Right lobe of liver (tissue), 6 donors: ENCODE results near the gene BIN1. TPM values are rescaled to one million over a fixed set of nuclear protein-coding genes. Genes with fewer than 3 reads are reported as not detected.
"Not testable (repeated sequence)": the region's sequence is repeated elsewhere in the genome, so short reads cannot be mapped to it uniquely, and the experiment has no call there.

Experiments used
- ATAC-seq, 4 donors: fragments of 200-7000 bp; cut with Tn5 transposase; one replicate each; pipeline ENCODE4 v1.9.1; 2020; ENCODE audit warnings: mild to moderate bottlenecking in 4 of 4, moderate library complexity in 4 of 4
- DNase-seq, 3 donors: peaks; one replicate each; pipeline ENCODE4 v3.0.0-alpha.2; 2020
- H3K27ac ChIP-seq, 3 donors: fragments of 200-600 bp; one replicate each; pipeline ENCODE4 v1.8.0; 2022
- H3K27me3 ChIP-seq, 2 donors: fragments of 200-600 bp; one replicate each; pipeline ENCODE4 v1.8.0; 2022
- H3K36me3 ChIP-seq, 4 donors: fragments of 200-600 bp; sonication (generic) in 1 of 4; one replicate each; pipeline versions ENCODE4 v1.5.1 to v1.8.0; 2017 to 2022; ENCODE audit warnings: control low read depth in 1 of 4
- H3K4me1 ChIP-seq, 4 donors: fragments of 200-600 bp; sonication (generic) in 1 of 4; one replicate each; pipeline versions ENCODE4 v1.5.1 to v1.8.0; 2017 to 2022; ENCODE audit warnings: control low read depth in 1 of 4
- H3K4me3 ChIP-seq, 3 donors: fragments of 200-600 bp; one replicate each; pipeline ENCODE4 v1.8.0; 2022
- H3K9me3 ChIP-seq, 4 donors: fragments of 200-600 bp; sonication (generic) in 1 of 4; one replicate each; pipeline versions ENCODE4 v1.5.1 to v1.8.0; 2017 to 2022; ENCODE audit warnings: control low read depth in 1 of 4
- POLR2A ChIP-seq: fragments of 450-650 bp; IDR thresholded peaks from one replicate; pipeline ENCODE4 v1.6.1; 2017; ENCODE audit warnings: antibody characterized with exemption, mild to moderate bottlenecking
- WGBS: methylation state at CpG from one replicate; pipeline ENCODE4 v1.1.6; 2018; ENCODE audit warnings: low coverage, low lambda C conversion rate; ENCODE audit not compliant: insufficient coverage; ENCODE audit errors: missing lambda C conversion rate; 5-methylcytosine and 5-hydroxymethylcytosine counted together
- intact Hi-C, 2 donors: fragments of 100-400 bp; cut with DNase I; formaldehyde crosslinking; loops; one replicate each; pipeline versions ENCODE4 v1.11.2 to v1.14.1; 2022
- total RNA-seq, 6 experiments: library from RNA; depleted of rRNA in 2 of 6; stranded (reverse); fragments of >200 nt in 2 of 6; fragmentation: NEBNext Ultra II Directional in 3 of 6; extraction: Animal tissue kit (Norgen Biotek cat#: 25700) in 3 of 6; gene quantifications; one replicate each; pipeline versions ENCODE4 v1.1.0 to v1.2.4, GENCODE V29; 2016 to 2023
- TF ChIP-seq, protein P1 (sequence below), 4 donors: fragments of 200-600 bp in 3 of 4; fragments of 450-650 bp in 1 of 4; IDR thresholded peaks; one replicate each; pipeline versions ENCODE4 v1.5.1 to v1.8.0; 2016 to 2022; ENCODE audit warnings: antibody characterized with exemption in 4 of 4, mild to moderate bottlenecking in 2 of 4
- donor health status: DM: no; HTN: yes; CAD: no.
- donor health status: DM: no; HTN: no; CAD: no.
- donor health status: DM: no; HTN: no; CAD: no.
- donor health status: DM: no; HTN: yes; CAD: no.
- donor health status: DM: no; HTN: yes; CAD: no.

BIN1 gene
- total RNA-seq, 6 experiments from 2014 or later: 20.4 to 30.8 (median 26.3) TPM

DNA sequence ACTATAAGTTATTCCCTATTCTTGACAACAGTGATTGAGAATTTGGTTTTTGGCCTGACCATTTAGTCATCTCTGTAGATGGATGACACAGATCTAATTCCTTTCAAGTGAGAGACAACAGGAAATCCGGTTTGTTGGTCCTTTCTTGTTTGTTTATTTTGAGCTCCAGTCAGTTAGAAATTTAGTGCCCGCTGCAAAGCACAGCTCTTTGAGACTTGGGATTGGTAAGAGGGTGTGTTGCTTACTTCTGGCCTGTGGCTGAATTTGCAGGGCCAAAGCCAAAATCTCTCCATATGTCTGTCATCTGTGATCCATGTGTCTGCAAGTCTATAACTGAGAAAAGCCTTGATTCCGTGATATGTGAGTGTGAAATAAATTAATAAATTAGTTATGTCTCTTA is 74.3 kb downstream of the BIN1 start:
- ATAC-seq (no peak), DNase-seq (no peak)
- Histone ChIP-seq H3K27me3 (no peaks in the 10 kb centered on the region), H3K27ac (no peak overlapping the region), H3K9me3 (no peaks in the 10 kb centered on the region), H3K4me1 (peaks cover 0 to 14% (median 6%) of the 10 kb centered on the region in 4 donors), H3K36me3 (no peaks in the 10 kb centered on the region), H3K4me3 (no peak overlapping the region)
- TF ChIP-seq, protein P1, sequence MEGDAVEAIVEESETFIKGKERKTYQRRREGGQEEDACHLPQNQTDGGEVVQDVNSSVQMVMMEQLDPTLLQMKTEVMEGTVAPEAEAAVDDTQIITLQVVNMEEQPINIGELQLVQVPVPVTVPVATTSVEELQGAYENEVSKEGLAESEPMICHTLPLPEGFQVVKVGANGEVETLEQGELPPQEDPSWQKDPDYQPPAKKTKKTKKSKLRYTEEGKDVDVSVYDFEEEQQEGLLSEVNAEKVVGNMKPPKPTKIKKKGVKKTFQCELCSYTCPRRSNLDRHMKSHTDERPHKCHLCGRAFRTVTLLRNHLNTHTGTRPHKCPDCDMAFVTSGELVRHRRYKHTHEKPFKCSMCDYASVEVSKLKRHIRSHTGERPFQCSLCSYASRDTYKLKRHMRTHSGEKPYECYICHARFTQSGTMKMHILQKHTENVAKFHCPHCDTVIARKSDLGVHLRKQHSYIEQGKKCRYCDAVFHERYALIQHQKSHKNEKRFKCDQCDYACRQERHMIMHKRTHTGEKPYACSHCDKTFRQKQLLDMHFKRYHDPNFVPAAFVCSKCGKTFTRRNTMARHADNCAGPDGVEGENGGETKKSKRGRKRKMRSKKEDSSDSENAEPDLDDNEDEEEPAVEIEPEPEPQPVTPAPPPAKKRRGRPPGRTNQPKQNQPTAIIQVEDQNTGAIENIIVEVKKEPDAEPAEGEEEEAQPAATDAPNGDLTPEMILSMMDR (IDR thresholded peaks at IDR 0.05): no peak
- no peak for TF ChIP-seq POLR2A
- 63% methylated on average over 3 of the region's 3 CpGs for WGBS
- intact Hi-C loops: no loop called here

DNA sequence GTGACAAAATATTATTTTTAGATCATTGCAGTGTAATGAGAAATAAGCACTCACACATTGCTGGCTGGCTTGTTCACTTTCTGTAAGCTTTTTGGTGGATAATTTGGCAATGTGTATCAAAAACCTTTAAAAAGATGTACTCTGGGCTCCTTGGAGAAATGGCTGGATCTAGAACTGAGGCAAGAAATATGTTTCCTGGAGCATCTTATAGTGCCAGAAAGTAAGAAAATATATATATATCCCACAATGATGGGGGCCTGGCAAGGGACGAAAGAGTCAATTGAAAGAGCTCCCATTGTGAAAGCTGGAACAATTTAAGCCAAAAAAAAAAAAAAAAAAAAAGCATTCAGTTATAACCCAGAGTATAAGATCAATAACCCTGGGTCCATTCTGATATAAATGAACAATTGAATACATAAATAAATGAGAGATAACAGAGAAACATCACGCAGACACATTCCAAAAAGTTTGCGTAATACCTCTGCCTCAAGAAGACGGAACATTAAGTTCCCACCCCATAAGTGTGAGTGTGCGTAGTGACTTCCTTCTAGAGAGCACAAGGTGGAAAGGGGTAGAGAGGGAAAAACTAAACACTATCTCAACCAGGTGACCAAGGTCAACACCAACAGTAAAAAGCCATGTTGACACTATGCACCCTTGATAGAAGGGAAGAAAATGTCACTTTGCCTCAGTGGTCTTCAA is 77.5 kb downstream of the BIN1 start:
- H3K27me3 ChIP-seq: no peaks in the 10 kb centered on the region
- ATAC-seq: no peak
- H3K4me3 ChIP-seq: no peak overlapping the region
- H3K27ac ChIP-seq: no peak overlapping the region
- H3K36me3 ChIP-seq: no peaks in the 10 kb centered on the region
- no peaks in the 10 kb centered on the region for H3K9me3 ChIP-seq
- no peak for TF ChIP-seq POLR2A
- TF ChIP-seq, protein P1 (IDR thresholded peaks at IDR 0.05): no peak
- DNase-seq: no peak
- WGBS: 58% methylated on average over 5 of the region's 5 CpGs
- intact Hi-C loops: no loop called here
- H3K4me1 ChIP-seq: peaks cover 0 to 10% (median 2%) of the 10 kb centered on the region in 4 donors

DNA sequence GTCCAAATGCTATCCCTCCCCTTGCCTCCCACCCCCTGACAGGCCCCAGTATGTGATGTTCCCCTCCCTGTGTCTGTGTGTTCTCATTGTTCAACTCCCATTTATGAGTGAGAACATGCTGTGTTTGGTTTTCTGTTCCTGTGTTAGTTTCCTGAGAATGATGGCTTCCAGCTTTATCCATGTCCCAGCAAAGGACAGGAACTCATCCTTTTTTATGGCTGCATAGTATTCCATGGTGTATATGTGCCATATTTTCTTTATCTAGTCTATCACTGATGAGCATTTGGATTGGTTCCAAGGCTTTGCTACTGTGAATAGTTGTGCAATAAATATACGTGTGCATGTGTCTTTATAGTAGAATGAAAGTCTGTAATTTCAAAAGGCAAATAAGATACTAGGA is 78.2 kb downstream of the BIN1 start:
- intact Hi-C loops, DNase-seq, H3K36me3 ChIP-seq, H3K4me1 ChIP-seq, H3K9me3 ChIP-seq, H3K27ac ChIP-seq, ATAC-seq, H3K27me3 ChIP-seq, H3K4me3 ChIP-seq: not testable (repeated sequence)
- WGBS: 35% methylated on average over 1 of the region's 1 CpG

DNA sequence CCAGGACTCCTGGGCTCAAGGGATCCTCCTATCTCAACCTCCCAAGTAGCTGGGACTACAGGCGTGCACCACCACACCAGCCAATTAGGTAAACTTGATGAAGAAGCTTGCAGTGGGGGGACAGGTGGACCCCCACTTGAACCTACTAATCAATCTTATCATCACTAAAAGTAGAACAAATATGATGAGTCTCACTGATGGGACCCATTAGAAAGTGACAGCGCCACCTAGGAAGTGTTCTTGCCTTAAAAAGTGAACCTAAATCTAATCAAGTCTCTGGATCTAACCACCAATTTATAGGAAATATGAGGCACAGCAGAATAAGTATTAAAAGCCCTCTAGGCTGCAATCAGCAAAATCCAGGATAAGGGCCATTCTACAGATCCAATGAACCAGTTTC is 79.2 kb downstream of the BIN1 start:
- Histone ChIP-seq H3K36me3 (no peaks in the 10 kb centered on the region), H3K9me3 (no peaks in the 10 kb centered on the region), H3K4me3 (no peak overlapping the region), H3K27ac (no peak overlapping the region), H3K27me3 (no peaks in the 10 kb centered on the region), H3K4me1 (peaks cover 0 to 7% (median 0%) of the 10 kb centered on the region in 4 donors)
- TF ChIP-seq, protein P1 (IDR thresholded peaks at IDR 0.05): no peak
- TF ChIP-seq POLR2A: no peak
- ATAC-seq: no peak
- 100% methylated on average over 1 of the region's 2 CpGs for WGBS
- DNase-seq: no peak
- intact Hi-C loops: no loop called here

DNA sequence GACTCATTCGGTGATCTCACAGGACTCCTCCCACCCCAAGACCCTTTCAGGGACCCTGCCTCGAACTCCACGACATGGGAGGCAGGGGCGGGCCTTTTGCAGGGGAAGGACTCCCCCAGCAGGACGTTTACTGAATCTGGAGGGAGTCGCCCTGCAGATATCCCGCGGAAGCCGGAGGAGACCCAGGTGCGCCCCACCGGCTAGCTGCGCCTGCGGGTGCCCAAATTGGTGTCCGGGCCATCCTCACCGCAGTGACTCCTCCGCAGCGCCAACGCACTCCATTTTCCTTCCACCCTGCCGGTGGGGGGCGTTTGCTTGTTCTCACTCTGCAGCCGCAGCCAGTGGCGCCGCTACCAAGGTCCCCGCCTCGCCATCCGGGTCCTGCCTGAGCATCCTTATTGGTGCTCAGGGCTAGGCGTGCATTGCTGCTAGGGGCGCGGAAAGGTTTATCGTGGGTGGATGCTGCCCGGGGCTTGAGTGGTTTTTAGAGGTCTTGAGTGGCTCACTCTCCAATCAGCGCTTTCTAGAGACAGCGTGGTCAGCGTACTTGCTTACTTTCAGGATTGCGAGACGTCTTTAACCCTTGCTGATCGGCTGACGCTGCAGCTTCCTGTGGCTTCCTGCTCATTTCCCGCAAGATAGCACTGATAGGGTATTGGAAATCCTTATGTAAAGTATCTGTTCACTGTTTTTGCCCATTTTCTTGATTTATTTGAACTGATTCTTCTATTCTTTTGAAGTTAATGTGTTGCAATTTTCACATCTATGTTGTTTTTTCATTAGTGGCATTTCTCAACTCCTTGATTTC is 81.4 kb downstream of the BIN1 start:
- DNase-seq (peak in 2 of 3 donors; percentile 72 to 77), ATAC-seq (peak; percentile 85 to 94 (median 92))
- Histone ChIP-seq H3K4me1 (peaks cover 0 to 7% (median 0%) of the 10 kb centered on the region in 4 donors), H3K27ac (no peak overlapping the region), H3K9me3 (no peaks in the 10 kb centered on the region), H3K27me3 (no peaks in the 10 kb centered on the region), H3K4me3 (peak overlapping the region; percentile 17 to 39 (median 33)), H3K36me3 (no peaks in the 10 kb centered on the region)
- intact Hi-C loops: no loop called here
- TF ChIP-seq, protein P1 (IDR thresholded peaks at IDR 0.05): peak; percentile 17 to 34 (median 26)
- TF ChIP-seq POLR2A: no peak
- WGBS: 3% methylated on average over 14 of the region's 39 CpGs
